Measurements from ENCODE around the gene CREB3L2. TPM values are rescaled to one million over a fixed set of nuclear protein-coding genes. Genes with fewer than 3 reads are reported as not detected.

Gene CREB3L2
- total and polyA plus RNA-seq, 2 of the 4 experiments (the other 2 are of a cell fraction) = 42.3 to 57.9 TPM

- Histone ChIP-seq H3K14ac (replicated peaks; ENCODE audit: low read depth, low read length) (peak overlapping the region; percentile 0; the same call in 1 of the 2 replicates), H3K4me2 (ENCODE audit: low read depth, low read length) (peak overlapping the region; percentile 67), H4K91ac (ENCODE audit: insufficient read depth, low read depth, low read length) (0 out of 2 replicates have a peak overlapping the region, but pooled peaks have one; percentile 12), H3K27ac (ENCODE audit: insufficient read depth, low read length) (peak overlapping the region; percentile 46), H4K8ac (ENCODE audit: low read depth in 2 of 2, low read length in 2 of 2) (peak overlapping the region; percentile 0 to 54; a peak in 3 of 4 replicates), H3K56ac (ENCODE audit: extremely low read depth, insufficient read depth, low read length) (peak overlapping the region; percentile 7; the same call in 1 of the 2 replicates), H2AK5ac (ENCODE audit: low read depth, low read length) (peak overlapping the region; percentile 9; the same call in 1 of the 2 replicates), H3K23ac (ENCODE audit: low read depth, low read length) (peak overlapping the region; percentile 11; the same call in 1 of the 2 replicates), H3K36me3 (ENCODE audit: control insufficient read depth, insufficient read depth, low read length) (peaks cover 2% of the 10 kb centered on the region), H4K20me1 (ENCODE audit: insufficient read depth, low read length) (peaks cover 50% of the 10 kb centered on the region), H2BK20ac (ENCODE audit: low read depth, low read length) (no peak overlapping the region), H3K4ac (ENCODE audit: low read depth, low read length) (peak overlapping the region; percentile 58), H2BK15ac (ENCODE audit: low read depth, low read length) (no peak overlapping the region), H3K9me3 (ENCODE audit: control insufficient read depth, insufficient read depth, low read length) (no peaks in the 10 kb centered on the region), H2BK120ac (ENCODE audit: low read depth, low read length) (peak overlapping the region; percentile 64; the same call in 1 of the 2 replicates), H3K9me1 (ENCODE audit: insufficient read depth, low read length) (peaks cover 48% of the 10 kb centered on the region), H4K5ac (ENCODE audit: low read depth, low read length) (peak overlapping the region; percentile 15; the same call in 1 of the 2 replicates), H2BK5ac (ENCODE audit: low read depth, low read length, poor library complexity, severe bottlenecking) (peak overlapping the region; percentile 81), H2AK9ac (replicated peaks; ENCODE audit: low read depth, low read length, poor library complexity) (no peak overlapping the region), H3K79me1 (ENCODE audit: low read depth in 1 of 2, low read length in 2 of 2) (peaks cover 37 to 81% of the 10 kb centered on the region in 2 experiments), H3K27me3 (ENCODE audit: control insufficient read depth, insufficient read depth, low read length) (no peaks in the 10 kb centered on the region), H2AFZ (replicated peaks; ENCODE audit: low read length, poor library complexity) (no peak overlapping the region), H3K18ac (ENCODE audit: low read depth, low read length) (peak overlapping the region; percentile 66; the same call in 1 of the 2 replicates), H3K4me1 (ENCODE audit: control insufficient read depth, insufficient read depth, low read length) (peaks cover 37% of the 10 kb centered on the region), H3K4me3 (ENCODE audit: insufficient read depth, low read depth, low read length) (no peak overlapping the region), H3K9ac (ENCODE audit: low read depth, low read length) (no peak overlapping the region)
- CTCF ChIA-PET = interaction anchor here (0.8 kb wide), 2 partner anchors 60 to 70 kb away, joined by 3 read pairs; no protein-coding TSS in a partner anchor
- POLR2A ChIA-PET (ENCODE audit: unreplicated experiment) = interaction anchor here (0.6 kb wide), 1 partner anchor 60 kb away, joined by 3 read pairs; no protein-coding TSS in a partner anchor
- in situ Hi-C loops (cut with MboI; ENCODE audit: low sequenced_read_pairs) = no loop called here
- BruUV-seq (replicated peaks) = no TSS peak
- no CpG with 5 or more reads among the region's 5 CpGs for WGBS, 2 experiments (ENCODE audit: extremely low coverage in 2 of 2, insufficient read length in 1 of 2)
- peak; percentile 77 for DNase-seq
- TF ChIP-seq CEBPB (IDR thresholded peaks at IDR 0.05; ENCODE audit: low read depth, low read length) (peak; percentile 85), RCOR1 (IDR thresholded peaks at IDR 0.05; ENCODE audit: insufficient replicate concordance, low read length) (no peak), MXI1 (IDR thresholded peaks at IDR 0.05; ENCODE audit: borderline replicate concordance, low read depth, low read length) (no peak), RAD21 (IDR thresholded peaks at IDR 0.05; ENCODE audit: low read length) (no peak), POLR2A (IDR thresholded peaks at IDR 0.05; ENCODE audit: low read depth, low read length) (no peak), NFE2L2 (IDR thresholded peaks at IDR 0.05; ENCODE audit: low read depth, low read length) (no peak)
- dilution Hi-C loops (cut with HindIII; ENCODE audit: low sequenced_read_pairs, unreplicated experiment) = no loop called here
- intact Hi-C loops (cut with micrococcal nuclease) = no loop called here
- ATAC-seq (ENCODE audit: low read depth) = peak; percentile 30
Observed at GRCh38 chr7:137932881-137933269, 69.0 kb downstream of the CREB3L2 start.
